Upper lobe of left lung (tissue), 6 donors: Measurements from ENCODE around the gene TGFB1. TPM values are rescaled to one million over a fixed set of nuclear protein-coding genes. Genes with fewer than 3 reads are reported as not detected.
A peak's percentile ranks its signal among the peaks of the same experiment; 100 is the strongest.

Experiments
- ATAC-seq, 2 donors: fragments of 200-7000 bp; cut with Tn5 transposase; one replicate each; pipeline ENCODE4 v1.9.1; 2022; ENCODE audit warnings: mild to moderate bottlenecking in 2 of 2, moderate library complexity in 2 of 2; ENCODE audit not compliant: low FRiP score in 2 of 2
- DNase-seq, 2 donors: peaks; one replicate each; pipeline ENCODE4 v3.0.0-alpha.2; 2019 to 2020
- H3K27ac ChIP-seq, 4 donors: fragments of 200-600 bp; sonication (generic); one replicate each; pipeline ENCODE4 v1.5.1; 2016 to 2019
- H3K27me3 ChIP-seq, 4 donors: fragments of 200-600 bp; sonication (generic); one replicate each; pipeline ENCODE4 v1.5.1; 2017 to 2019
- H3K36me3 ChIP-seq, 4 donors: fragments of 200-600 bp; sonication (generic); one replicate each; pipeline ENCODE4 v1.5.1; 2016 to 2019
- H3K4me1 ChIP-seq, 4 donors: fragments of 200-600 bp; sonication (generic); one replicate each; pipeline ENCODE4 v1.5.1; 2018 to 2019
- H3K4me3 ChIP-seq, 4 donors: fragments of 200-600 bp; sonication (generic); one replicate each; pipeline ENCODE4 v1.5.1; 2017 to 2019; ENCODE audit warnings: mild to moderate bottlenecking in 2 of 4, moderate library complexity in 1 of 4
- H3K9me3 ChIP-seq, 4 donors: fragments of 200-600 bp; sonication (generic); one replicate each; pipeline ENCODE4 v1.5.1; 2018 to 2019
- CTCF ChIP-seq, 6 experiments: fragments of 450-650 bp in 4 of 6; fragments of 200-600 bp in 2 of 6; sonication (generic) in 2 of 6; IDR thresholded peaks; one replicate each; pipeline ENCODE4 v1.5.1; 2016 to 2019; ENCODE audit warnings: antibody characterized with exemption in 6 of 6
- EP300 ChIP-seq, 4 donors: sonication (generic); formaldehyde crosslinking; IDR thresholded peaks; one replicate each; pipeline ENCODE4 v1.5.1; 2017; ENCODE audit warnings: antibody characterized with exemption in 4 of 4, control low read depth in 2 of 4
- POLR2A ChIP-seq, 4 donors: fragments of 450-650 bp; IDR thresholded peaks; one replicate each; pipeline ENCODE4 v1.5.1; 2016 to 2017; ENCODE audit warnings: antibody characterized with exemption in 4 of 4, mild to moderate bottlenecking in 2 of 4
- POLR2AphosphoS5 ChIP-seq, 2 donors: sonication (generic); formaldehyde crosslinking; IDR thresholded peaks; one replicate each; pipeline ENCODE4 v1.5.1; 2017; ENCODE audit warnings: antibody characterized with exemption in 2 of 2
- WGBS, 2 donors: methylation state at CpG; one replicate each; pipeline ENCODE4 v1.1.5; 2017 to 2018; 5-methylcytosine and 5-hydroxymethylcytosine counted together
- total RNA-seq, 6 donors: library from RNA; depleted of rRNA in 4 of 6; stranded (reverse); fragments of >200 nt in 4 of 6; gene quantifications; one replicate each; pipeline versions ENCODE4 v1.1.0 to v1.2.1, GENCODE V29; 2016 to 2021
- donor health status: DM: no; HTN: no; CAD: no; lungs with moderate emphysema.
- donor health status: DM: no; HTN: yes; CAD: no; lungs with severe emphysema.

TGFB1 gene
- 100 to 1,000 TPM in 2 of 6 donors, 10 to 100 TPM in 4; 28.5 to 138 (median 76.8) TPM for total RNA-seq

- Histone ChIP-seq H3K4me1 (peaks cover 45 to 93% (median 63%) of the 10 kb centered on the region in 4 donors), H3K4me3 (peak within 1 kb of the TSS; percentile 59 to 90 (median 77)), H3K36me3 (no peaks in the 10 kb centered on the region), H3K27me3 (no peaks in the 10 kb centered on the region), H3K27ac (peak within 1 kb of the TSS; percentile 75 to 95 (median 89)), H3K9me3 (no peaks in the 10 kb centered on the region)
- TF ChIP-seq POLR2AphosphoS5 (IDR thresholded peaks at IDR 0.05): peak; percentile 63 to 68
- TF ChIP-seq POLR2A (IDR thresholded peaks at IDR 0.05): peak in 2 of 4 donors; percentile 49 to 85
- no peak for TF ChIP-seq EP300 (IDR thresholded peaks at IDR 0.05)
- TF ChIP-seq CTCF (IDR thresholded peaks at IDR 0.05): peak; percentile 86 to 93 (median 91)
- 1 to 2% methylated on average over 12 to 40 of the region's 78 CpGs for WGBS, 2 donors
- ATAC-seq: peak; percentile 85 to 88
- DNase-seq: peak; percentile 92 to 97
Measured at GRCh38 chr19:41353466-41354342, at the start of gene TGFB1. TGFB1 (minus strand) TSS chr19:41353922; CDS start chr19:41353044, 878 bp downstream.

DNA sequence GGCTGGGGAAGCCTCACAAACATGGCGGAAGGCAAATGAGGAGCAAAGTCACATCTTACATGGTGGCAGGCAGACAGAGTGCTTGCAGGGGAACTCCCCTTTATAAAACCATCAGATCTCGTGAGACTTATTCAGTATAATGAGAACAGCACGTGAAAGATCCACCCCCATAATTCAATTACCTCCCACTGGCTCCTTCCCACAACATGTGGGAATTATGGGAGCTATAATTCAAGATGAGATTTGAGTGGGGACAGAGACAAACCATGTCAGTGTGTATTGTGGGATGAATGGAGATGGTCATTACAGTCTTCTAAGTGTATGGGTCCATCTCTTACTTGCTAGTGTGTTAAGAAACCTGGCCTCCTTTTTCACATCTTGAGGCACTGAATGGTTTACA, 48.3 kb upstream of the TGFB1 start:
- ATAC-seq (no peak), DNase-seq (no peak)
- H3K4me3 ChIP-seq: no peak overlapping the region
- H3K4me1 ChIP-seq: peaks cover 37 to 65% (median 47%) of the 10 kb centered on the region in 4 donors
- no peaks in the 10 kb centered on the region for H3K9me3 ChIP-seq
- peaks cover 0 to 14% (median 2%) of the 10 kb centered on the region in 4 donors for H3K36me3 ChIP-seq
- TF ChIP-seq CTCF (IDR thresholded peaks at IDR 0.05) (no peak), POLR2AphosphoS5 (IDR thresholded peaks at IDR 0.05) (no peak), POLR2A (IDR thresholded peaks at IDR 0.05) (no peak), EP300 (IDR thresholded peaks at IDR 0.05) (no peak)
- H3K27ac ChIP-seq: peak overlapping the region in 2 of 4 donors; percentile 36 to 63
- 87 to 91% methylated on average over 3 of the region's 3 CpGs for WGBS, 2 donors
- no peaks in the 10 kb centered on the region for H3K27me3 ChIP-seq

GRCh38 chr19:41401483-41401882, 47.8 kb upstream of the TGFB1 start:
- TF ChIP-seq POLR2AphosphoS5 (IDR thresholded peaks at IDR 0.05) (no peak), CTCF (IDR thresholded peaks at IDR 0.05) (no peak), EP300 (IDR thresholded peaks at IDR 0.05) (no peak), POLR2A (IDR thresholded peaks at IDR 0.05) (no peak)
- DNase-seq (no peak), ATAC-seq (no peak)
- no peak overlapping the region for H3K4me3 ChIP-seq
- H3K27ac ChIP-seq: peak overlapping the region in 2 of 4 donors; percentile 36 to 63
- H3K4me1 ChIP-seq: peaks cover 37 to 65% (median 44%) of the 10 kb centered on the region in 4 donors
- peaks cover 0 to 14% (median 2%) of the 10 kb centered on the region in 4 donors for H3K36me3 ChIP-seq
- H3K9me3 ChIP-seq: no peaks in the 10 kb centered on the region
- no peaks in the 10 kb centered on the region for H3K27me3 ChIP-seq
- WGBS, 2 donors: 59 to 67% methylated on average over 4 of the region's 4 CpGs

GRCh38 chr19:41399525-41399924, 45.8 kb upstream of the TGFB1 start:
- no peak for ATAC-seq
- H3K9me3 ChIP-seq: no peaks in the 10 kb centered on the region

More at GRCh38 chr19:41399525-41399924, 45.8 kb upstream of the TGFB1 start:
- no peak for DNase-seq
- Histone ChIP-seq H3K27ac (no peak overlapping the region), H3K27me3 (no peaks in the 10 kb centered on the region), H3K4me1 (peaks cover 27 to 52% (median 32%) of the 10 kb centered on the region in 4 donors), H3K36me3 (peaks cover 0 to 14% (median 2%) of the 10 kb centered on the region in 4 donors), H3K4me3 (no peak overlapping the region)
- 91 to 97% methylated on average over 2 of the region's 2 CpGs for WGBS, 2 donors
- TF ChIP-seq POLR2A (IDR thresholded peaks at IDR 0.05) (no peak), CTCF (IDR thresholded peaks at IDR 0.05) (no peak), POLR2AphosphoS5 (IDR thresholded peaks at IDR 0.05) (no peak), EP300 (IDR thresholded peaks at IDR 0.05) (no peak)
